ENCODE data around the gene CCDC85C.
"Not testable (repeated sequence)": the region's sequence is repeated elsewhere in the genome, so short reads cannot be mapped to it uniquely, and the experiment has no call there.

Gene CCDC85C

DNA sequence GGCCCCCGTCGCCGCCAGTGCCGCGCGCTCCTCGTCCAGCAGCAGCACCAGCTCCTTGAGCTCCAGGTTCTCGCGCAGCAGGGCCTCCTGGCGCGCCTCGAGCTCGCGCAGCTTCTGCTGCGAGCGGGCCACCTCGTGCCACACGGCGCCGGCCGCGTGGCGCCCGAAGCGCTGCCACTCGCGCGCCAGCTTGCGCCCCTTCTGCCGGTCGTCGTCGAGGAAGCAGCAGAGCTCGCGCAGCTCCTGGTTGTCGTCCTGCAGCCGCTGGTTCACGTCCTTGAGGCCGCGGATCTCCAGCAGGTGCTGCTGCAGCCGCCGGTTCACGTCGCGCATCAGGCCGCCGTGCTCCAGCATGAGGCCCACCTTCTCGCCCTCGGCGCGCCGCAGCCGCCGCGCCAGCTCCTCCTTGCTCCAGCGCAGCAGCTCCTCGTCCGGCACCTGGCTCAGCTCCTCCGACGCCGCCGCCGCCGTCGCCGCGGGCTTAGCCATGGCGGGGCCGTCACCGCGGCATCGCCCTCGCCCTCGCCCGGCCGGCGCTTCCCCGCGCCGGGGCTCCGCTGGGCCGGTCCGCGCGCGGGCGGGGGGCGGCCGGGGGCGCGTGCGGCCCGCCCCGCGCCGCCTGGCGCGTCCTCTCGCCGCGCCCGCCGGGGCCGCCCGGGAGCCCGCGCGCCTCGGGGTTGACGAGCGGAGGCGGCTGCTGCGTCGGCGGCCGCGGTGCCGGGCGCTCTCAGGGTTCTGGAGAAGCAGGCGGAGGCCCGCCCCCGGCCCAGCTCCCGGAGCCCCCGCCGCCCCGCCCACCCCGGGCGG lies at the start of gene CCDC85C:
Gene CCDC85C, minus strand, starts transcription at position 737 of the 807 bp plus-strand sequence. Its CDS starts 248 bp downstream, at position 489.
- peak; percentile 53 for DNase-seq

- no peak for DNase-seq
Measured at GRCh38 chr14:99651953-99652746, 48.1 kb upstream of the CCDC85C start.

DNA sequence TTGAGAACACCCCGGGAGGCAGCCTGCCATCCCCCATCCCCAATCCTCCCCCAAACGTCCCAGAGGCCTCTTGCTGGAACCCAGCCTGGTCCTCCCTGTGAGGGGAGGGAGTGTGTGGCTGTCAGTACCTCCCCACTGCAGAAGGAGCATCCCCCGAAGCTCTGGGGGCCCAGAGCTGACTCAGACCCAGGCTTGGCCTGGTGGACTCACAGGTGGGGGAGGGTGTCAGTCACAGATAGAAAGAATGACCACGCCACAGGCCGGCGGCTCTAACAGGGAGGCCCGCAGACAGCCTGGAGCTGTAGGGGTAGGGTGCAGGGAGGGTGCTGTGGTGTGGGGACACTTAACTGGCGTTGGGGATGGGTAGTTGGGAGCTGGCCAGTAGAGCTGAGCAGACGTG lies 46.2 kb upstream of the CCDC85C start:
- no peak for DNase-seq

DNA sequence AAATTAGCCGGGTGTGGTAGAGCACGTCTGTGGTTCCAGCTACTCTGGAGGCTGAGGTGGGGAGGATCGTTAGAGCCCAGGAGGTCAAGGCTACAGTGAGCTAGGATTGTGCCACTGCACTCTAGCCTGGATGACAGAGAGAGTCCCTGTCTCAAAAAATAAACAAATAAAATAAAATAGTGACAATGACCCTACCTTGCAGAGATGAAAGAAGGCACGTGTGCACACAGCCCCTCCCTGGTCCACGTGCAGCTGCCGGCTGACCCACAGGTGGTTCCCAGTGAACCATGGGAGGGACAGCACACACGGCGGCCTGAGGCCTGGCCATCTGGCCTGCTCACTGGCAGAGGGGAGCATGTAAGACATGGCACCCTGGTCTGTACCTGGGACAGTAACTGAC lies 45.6 kb upstream of the CCDC85C start:
- no peak for DNase-seq

GRCh38 chr14:99649219-99649618 lies 45.2 kb upstream of the CCDC85C start:
- DNase-seq, result no peak

GRCh38 chr14:99648027-99648784 lies 44.2 kb upstream of the CCDC85C start:
- no peak for DNase-seq

GRCh38 chr14:99647411-99647810 lies 43.4 kb upstream of the CCDC85C start:
- no peak for DNase-seq

DNA sequence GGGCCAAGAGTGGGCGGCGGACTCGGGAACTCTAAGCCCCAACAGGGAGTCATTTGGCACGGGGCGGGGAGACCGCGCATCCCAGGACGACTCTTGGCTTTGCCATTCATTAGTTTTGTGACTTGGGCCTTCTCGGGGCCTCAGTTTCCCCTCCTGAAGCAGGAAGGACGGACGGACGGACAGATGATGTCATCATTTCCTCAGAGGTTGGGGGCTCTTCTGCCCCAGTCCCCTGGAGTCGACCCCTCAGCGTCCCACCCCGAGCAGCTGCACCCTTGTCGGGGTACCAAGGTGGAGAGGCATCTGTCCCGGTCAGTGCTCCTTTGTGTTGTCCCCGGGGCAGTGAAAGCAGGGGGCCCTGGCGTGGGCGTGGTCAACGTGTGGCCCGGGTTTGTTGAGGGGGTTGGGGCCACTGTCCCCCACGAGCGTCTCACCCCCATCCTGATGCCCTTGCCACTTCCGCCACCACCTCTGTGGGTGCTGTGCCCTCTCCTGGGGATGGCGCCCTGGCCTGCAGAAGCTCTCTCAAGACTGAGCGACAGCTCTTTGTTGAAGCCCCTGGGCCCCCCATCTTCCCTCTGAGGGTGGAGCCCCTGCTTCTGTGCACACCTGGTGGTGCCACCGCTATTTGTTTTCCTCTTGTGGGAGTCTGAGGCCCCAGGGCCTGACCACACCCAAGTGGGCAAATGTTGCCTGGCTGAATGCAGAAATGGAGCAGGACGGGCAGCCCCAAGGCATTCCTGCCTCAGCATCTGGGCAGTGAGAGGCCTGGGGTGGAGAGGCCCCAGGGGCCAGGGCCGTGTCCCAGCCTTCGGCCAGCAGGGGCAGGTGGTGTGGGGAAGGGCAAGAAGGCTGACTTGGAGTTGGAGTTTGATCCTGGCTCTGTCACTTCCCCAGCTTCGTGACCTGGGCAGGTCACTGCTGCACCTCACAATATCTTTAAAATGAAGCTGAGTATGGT lies 41.8 kb upstream of the CCDC85C start:
- no peak for DNase-seq

DNA sequence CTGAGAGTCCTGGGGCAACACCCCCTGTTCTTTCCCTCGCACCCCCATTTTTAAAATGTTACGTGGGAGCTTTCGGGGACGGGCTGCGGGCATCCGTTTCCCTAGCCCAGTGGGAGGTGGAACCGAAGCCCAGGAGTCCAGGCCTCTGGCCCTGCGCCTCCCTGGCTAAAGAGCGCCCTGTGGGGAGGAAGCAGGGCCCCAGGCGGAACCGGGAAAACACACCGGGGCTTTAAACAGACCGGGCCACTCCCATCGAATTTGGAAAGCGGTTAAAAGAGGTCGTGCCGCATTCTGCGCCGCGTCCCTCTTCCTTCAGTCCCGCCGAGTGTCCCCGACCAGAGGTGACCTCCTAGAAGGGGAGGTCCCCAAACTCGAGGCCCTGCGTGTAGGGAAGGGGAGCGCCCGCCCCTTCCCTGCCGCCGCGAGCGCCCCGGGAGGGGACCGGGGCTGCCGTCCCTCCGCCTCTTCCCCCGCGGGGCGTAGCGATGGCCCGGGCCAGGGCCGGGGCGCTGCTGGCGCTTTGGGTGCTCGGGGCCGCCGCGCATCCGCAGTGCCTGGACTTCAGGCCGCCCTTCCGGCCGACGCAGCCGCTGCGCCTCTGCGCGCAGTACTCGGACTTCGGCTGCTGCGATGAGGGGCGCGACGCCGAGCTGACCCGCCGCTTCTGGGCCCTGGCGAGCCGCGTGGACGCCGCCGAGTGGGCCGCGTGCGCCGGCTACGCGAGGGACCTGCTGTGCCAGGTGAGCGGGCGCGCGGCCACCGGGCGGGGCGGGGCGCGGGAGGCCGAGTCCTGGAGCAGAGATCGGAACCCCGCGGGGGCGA lies 40.9 kb upstream of the CCDC85C start, which contains the start of gene HHIPL1:
Gene HHIPL1, plus strand, starts transcription at position 407 of the 822 bp plus-strand sequence. Its CDS starts 79 bp downstream, at position 486.
- DNase-seq, result peak; percentile 3

DNA sequence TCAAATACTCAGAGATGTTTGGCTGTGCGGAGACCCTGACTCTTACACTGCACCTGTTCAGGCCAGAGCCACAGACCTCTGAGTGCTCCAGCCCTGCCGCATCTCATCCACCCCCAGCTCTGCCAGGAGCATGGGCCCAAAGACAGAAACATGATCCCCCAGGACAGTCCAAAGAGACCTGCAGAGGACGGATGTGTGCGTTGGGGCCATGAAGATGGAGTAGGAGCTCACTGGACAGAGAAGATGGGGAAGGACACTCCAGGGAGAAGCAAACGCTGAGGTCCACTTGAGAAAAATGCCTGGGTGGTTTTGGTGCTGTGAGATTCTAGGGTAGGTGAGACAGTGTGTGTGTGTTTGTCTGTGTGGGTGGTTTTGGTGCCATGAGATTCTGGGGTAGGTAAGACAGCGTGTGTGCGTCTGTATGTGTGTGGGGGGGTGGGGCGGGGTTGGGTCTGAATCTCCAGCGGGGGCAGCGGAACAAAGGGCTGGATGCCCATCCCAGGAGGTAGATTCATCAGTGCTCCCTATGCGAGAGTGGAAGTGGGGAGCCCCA lies 40.1 kb upstream of the CCDC85C start:
- DNase-seq, result no peak

- DNase-seq, result no peak
Measured at GRCh38 chr14:99643343-99643742, 39.3 kb upstream of the CCDC85C start.

DNA sequence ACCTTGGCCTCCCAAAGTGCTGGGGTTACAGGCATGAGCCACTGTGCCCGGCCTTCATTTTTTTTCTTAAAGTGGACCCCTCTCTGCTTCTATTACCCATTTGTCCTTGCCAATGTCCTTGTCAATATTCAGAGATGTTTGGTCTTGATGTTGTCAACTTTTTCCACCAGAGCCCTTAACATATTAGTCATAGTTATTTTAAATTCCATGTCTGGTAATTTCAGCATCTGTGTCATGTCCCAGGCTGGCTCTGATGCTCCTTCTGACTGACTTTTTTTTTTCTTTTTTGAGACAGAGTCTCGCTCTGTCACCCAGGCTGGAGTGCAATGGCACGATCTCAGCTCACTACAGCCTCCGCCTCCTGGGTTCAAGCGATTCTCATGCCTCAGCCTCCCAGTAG lies 38.8 kb upstream of the CCDC85C start:
- DNase-seq, result not testable (repeated sequence)

GRCh38 chr14:99637624-99638023 lies 33.6 kb upstream of the CCDC85C start:
- DNase-seq, result no peak

DNA sequence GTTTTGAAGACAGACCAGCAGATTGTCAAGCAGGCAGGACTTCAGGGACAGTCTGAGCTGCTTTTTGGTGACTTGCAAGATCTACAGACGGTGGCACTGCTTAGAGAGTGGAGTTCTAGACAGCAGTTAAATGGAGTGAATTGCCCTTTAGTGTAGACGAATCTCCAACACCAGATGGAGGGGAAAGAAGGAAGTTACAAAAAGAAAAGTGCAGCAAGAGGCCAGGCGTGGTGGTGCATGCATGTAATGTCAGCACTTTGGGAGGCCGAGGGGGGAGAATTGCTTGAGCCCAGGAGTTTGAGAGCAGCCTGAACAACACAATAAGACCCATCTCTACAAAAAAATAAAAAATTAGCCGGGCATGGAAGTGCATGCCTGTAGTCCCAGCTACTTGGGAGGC lies 32.5 kb upstream of the CCDC85C start:
- DNase-seq, result no peak

- DNase-seq, result no peak
Measured at GRCh38 chr14:99635116-99635515, 31.1 kb upstream of the CCDC85C start.

- DNase-seq, result no peak
Measured at GRCh38 chr14:99634443-99634842, 30.4 kb upstream of the CCDC85C start.

DNA sequence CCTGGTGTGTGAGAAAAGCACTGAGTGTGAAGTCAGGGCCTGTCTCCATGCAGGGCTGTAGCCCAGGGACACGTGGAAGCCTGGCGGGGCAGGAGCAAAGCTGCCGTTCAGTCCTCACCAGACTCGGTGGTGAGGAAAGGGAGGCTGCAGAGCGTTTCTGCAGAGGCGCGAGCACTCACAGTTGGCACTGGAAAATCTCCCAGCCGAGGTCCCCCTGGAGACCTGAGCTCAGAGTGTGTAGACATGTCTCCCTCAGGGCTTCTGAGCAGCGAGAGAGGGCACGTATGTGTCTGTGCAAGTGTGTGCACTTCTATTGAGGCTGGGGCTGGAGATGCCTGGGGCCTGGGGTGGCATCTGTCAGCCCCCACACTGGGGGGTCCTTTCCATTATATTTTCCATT lies 29.9 kb upstream of the CCDC85C start:
- no peak for DNase-seq

DNA sequence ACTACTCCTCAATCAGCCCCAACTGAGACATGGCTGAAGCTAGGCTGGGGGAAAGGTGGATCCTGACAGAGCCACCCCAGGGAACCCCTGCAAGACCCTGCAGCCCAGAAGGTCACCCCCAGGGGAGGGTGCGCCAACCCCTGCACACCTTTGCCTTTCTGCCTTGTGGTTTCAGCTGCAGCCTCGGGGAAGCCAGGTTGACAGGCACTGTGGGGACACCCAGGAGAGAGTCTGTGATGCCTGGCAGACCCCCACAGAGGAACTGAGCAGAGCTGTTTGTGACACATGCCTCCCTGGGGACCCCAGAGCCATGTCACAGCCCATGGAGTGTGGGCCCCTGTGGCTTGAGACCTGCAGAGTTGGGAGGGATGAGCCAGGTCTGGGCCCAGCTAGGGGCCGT lies 29.1 kb upstream of the CCDC85C start:
- DNase-seq, result no peak

GRCh38 chr14:99632410-99633035 lies 28.5 kb upstream of the CCDC85C start:
- DNase-seq, result no peak

DNA sequence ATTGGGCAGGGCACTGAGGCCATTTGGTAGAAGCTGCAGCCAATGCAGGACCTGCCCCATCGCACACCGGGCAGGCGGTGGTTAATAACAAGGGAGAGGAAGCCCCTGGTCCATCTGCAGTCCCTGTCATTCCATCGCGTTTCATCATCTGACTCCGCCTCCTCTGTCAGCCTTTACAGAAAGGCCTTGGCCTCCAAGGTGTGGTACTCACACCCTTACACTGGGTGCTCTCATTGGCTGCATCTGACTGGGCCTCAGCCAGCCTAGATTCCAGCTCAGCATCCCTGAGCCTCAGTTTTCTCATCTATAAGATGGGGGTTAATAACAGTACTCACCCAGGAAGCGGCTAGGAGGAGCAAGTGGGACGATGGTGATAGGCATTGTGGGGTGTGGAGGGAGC lies 26.2 kb upstream of the CCDC85C start:
- no peak for DNase-seq

Data from NCI-H146 (cell line).